ENCODE measurements around the gene RPUSD4.

Gene RPUSD4

GRCh38 chr11:126181939-126182730, 29.3 kb downstream of the RPUSD4 start:
- no peak for DNase-seq (ENCODE audit: low read depth)

DNA sequence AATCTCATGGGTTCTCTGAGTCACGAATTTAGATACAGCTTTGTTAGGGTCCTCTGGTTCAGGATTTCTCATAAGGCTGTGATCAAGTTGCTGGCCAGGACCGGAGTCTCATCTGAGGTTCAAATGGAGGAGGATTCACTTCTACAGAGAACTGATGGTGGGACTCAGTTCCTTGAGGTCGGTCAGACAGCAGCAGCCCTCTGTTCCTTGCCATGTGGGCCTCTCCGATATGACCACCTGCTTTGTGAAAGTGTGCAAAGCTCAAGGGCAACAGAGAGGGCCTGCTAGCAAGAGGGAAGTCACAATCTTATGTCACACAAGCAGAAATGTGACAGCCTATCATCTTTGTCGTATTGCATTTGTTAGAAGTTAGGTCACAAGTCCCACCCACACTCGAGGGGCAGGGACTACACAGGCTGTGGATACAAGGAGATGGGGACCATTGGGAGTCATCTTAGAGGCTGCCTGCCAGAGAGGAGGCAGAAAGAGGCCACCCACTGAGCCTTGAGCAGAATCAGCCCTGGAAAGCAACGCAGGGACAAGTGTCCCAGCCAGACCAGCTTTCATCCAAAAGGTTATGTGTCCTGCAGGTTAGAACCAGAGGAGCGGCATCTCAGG, 34.5 kb downstream of the RPUSD4 start:
- DNase-seq (ENCODE audit: low read depth): no peak

- DNase-seq (ENCODE audit: low read depth): peak; percentile 69
Observed at GRCh38 chr11:126175393-126175792, 36.1 kb downstream of the RPUSD4 start.

- DNase-seq (ENCODE audit: low read depth): no peak
Observed at GRCh38 chr11:126174816-126175215, 36.6 kb downstream of the RPUSD4 start.

GRCh38 chr11:126173257-126173656, 38.2 kb downstream of the RPUSD4 start:
- no peak for DNase-seq (ENCODE audit: low read depth)

- DNase-seq (ENCODE audit: low read depth): peak; percentile 77
Observed at GRCh38 chr11:126172596-126173038, 38.8 kb downstream of the RPUSD4 start.

- no peak for DNase-seq (ENCODE audit: low read depth)
Observed at GRCh38 chr11:126169291-126169690, 42.2 kb downstream of the RPUSD4 start.

- no peak for DNase-seq (ENCODE audit: low read depth)
Observed at GRCh38 chr11:126167488-126167887, 44.0 kb downstream of the RPUSD4 start.

DNA sequence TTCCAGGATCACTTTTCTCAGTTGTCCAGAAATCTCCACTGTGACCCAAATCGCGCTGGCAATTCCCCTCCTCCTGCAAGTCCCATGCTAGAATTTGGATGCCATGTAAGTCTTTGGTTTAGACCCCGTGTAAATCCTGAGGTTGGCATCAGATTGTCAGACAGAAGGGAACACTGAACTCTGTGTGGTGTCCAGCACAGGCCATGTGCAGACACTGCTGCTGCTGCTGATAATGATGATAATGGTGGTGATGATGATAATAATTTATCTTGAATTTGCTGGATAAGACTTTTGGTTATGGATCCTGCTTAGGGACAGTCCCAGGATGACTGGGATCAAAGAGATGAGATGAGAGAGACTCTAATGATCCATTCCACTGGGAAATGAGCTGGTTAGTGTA, 45.0 kb downstream of the RPUSD4 start:
- DNase-seq (ENCODE audit: low read depth): no peak

DNA sequence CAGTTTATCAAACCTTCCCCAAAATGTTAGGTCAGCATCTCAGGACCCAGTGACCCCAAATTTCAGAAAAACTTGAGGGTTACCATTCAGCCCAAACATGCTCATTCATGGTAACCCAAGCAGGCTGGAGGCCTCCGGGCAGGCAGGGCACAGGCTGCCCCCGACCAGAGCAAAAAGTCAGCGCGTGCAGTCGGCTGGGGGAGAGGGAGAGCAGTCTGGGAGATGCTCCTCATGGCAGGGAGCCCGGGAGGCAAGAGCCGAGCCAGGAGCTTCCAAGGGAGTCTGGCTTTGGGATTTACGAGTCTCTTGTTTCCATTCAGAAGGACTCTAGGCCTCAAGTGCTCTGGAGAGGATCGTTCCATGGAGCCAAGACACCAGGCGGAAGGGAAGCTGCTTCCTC, 45.7 kb downstream of the RPUSD4 start:
- no peak for DNase-seq (ENCODE audit: low read depth)

- DNase-seq (ENCODE audit: low read depth): no peak
Observed at GRCh38 chr11:126165311-126165720, 46.1 kb downstream of the RPUSD4 start.

DNA sequence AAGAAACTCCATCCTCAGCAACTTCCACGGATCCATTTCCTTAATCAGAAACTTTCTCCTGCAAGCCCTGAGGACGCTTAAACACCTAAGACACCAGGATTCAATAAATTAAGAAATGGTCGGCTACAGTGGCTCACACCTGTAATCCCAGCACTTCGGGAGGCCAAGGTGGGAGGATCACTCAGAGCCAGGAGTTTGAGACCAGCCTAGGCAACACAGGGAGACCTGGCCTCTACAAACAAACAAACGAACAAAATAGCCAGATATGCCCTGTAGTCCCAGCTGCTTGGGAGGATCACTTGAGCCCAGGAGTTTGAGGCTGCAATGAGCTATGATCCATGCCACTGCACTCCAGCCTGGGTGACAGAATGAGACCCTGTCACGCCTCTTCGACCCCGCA, 46.7 kb downstream of the RPUSD4 start:
- DNase-seq (ENCODE audit: low read depth): no peak

GRCh38 chr11:126163779-126164178, 47.7 kb downstream of the RPUSD4 start:
- no peak for DNase-seq (ENCODE audit: low read depth)

GRCh38 chr11:126163074-126163700, 48.3 kb downstream of the RPUSD4 start:
- DNase-seq (ENCODE audit: low read depth): peak; percentile 67

DNA sequence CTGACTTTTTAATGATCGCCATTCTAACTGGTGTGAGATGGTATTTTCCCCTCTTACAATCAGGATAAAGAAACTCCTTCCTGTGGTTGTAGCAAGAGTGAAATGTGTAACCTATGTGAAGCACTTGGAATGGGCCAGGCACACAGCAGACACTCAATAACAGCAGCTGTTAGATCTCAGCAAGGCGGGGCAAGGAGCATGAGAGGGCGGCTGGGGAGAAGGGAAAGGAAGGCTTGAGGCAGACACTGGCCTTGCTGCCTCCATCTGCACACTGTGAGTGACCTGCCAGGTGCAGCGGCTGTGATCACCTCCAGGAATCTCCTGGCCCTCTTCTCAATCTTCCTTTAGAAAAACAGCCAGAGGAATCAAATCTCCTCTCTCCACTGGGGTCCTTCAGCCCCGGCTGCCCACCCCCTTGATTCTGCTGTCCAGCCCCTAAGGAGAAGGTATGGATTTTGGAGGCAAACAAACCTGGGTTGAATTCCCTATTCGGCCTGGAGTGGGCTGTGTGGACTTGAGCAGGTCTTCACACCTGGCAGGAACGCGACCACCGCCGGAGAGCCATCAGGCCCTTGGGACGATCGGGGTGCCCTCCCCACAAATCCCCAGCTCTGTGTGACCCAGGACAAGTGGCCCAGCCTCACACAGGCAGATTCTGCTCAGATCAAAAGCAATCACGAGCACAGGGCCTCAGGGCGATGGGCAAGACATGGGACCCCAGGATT, 49.0 kb downstream of the RPUSD4 start:
- no peak for DNase-seq (ENCODE audit: low read depth)

DNA sequence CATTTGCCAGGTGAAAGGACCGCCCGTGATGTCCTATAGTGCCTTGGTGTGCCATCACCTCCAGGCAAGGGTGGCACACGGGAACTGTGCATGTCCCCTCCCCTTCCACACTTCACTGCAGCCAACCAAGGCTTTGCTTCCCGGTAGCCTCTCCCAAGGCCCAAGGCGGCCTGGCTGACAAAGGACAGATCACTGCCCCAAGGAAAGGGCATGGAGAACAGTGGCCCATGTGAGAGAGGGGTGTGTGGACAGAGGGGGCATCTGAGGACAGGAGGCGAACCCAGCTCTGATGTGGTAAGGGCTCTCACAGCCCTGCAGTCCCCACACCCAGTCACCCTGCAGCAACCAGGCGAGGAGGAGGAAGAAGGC, 50.4 kb downstream of the RPUSD4 start:
- DNase-seq (ENCODE audit: low read depth): no peak

DNA sequence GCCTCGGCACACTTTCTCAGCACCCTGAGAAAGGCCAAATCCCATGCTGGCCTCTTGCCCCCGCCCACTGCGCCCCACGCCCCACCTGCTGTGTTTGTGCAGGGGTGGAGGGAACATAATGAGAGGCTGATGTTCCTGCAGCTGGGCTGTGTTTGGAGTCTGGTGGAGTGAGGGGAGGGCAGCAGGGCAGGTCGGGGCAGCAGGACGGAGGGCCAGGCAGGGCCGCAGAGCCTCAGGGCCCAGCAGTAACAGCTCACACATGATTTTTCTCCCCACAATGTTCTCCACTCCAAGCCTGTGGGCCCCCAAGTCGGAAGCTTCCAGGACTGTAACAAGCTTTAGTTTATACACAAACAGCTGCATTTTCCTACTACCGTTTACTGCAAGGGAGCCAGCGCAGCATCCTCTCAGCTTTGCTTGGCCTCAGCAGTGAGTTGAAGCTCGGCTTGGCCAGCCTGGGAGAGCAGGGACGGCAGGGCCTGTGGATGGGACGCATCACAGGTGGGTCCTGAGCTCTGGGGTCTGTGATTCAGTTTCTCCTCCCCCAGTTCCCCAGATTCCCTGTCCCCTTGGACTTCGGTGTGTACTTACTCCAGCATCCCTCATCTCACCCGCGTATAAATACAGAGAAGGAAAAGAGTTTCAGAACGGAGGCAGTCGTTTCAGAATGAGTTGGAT, 51.0 kb downstream of the RPUSD4 start:
- no peak for DNase-seq (ENCODE audit: low read depth)

DNA sequence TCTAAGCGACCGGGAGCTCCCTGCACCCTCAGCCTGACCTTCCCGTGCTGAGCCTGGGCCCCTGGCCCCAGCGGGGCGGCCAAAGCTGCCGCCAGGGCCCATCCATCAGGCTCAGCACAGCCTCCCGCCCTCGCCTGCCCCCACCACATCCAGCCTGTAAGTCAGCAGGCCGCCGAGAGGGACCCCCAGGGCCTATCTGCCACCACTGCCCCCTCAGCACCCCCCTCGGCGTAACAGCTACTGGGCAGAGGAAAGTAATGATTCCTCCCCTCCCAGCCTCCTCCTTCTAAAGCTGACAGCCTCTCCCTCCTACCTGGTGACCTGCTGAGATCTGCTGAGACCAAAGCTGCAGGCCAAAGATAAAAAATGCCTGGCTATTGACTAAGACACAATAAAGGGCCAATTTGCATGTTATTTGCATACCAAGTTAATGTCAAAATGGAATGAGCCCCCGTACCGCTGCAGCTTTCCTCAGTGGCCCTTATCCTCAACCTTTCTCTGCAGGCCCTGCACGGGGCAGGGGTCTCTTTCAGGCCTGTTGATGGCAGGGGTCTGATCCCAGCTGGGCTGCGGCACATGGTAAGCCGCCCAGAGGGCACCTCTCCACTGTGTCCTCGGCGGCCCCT, 51.6 kb downstream of the RPUSD4 start:
- no peak for DNase-seq (ENCODE audit: low read depth)

- DNase-seq (ENCODE audit: low read depth): no peak
Observed at GRCh38 chr11:126158054-126158791, 53.2 kb downstream of the RPUSD4 start.

DNA sequence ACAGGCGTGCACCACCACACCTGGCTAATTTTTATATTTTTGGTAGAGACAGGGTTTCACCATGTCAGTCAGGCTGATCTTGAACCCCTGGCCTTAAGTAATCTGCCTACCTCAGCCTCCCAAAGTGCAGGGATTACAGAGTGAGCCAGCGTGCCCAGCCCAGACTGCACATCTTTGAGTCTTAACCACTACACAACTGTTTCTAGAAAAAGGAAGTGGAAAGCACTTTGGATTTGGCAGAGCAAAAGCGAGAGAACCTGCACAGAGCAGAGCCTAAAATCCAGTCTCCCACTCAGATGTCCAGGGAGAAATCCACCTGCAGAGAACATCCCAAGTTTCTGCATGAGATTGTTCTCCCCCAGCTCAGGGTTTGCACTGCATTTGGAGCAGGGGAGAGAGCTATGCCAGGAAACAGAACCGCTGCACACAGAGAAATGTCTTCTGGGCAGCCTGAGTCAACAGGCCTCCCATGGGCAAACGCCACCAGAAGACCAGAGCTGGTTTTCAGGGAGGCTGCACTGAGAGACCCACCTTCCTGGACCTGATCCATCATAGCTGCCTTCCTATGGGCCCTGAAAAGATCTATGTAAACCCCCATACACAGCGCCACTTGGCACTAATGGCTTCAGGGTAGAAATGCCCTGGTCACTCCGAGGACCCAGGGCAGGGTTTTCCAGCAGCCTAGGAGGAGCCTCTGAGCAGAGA, 54.0 kb downstream of the RPUSD4 start:
- no peak for DNase-seq (ENCODE audit: low read depth)

Data from fibroblast of gingiva (primary cell).